OCI-LY7 (cell line): ENCODE data around the gene ADAM12. TPM values are rescaled to one million over a fixed set of nuclear protein-coding genes. Genes with fewer than 3 reads are reported as not detected.

Experiments used
- BruUV-seq: library from RNA; stranded (reverse); fragments of 400-500 nt; replicated peaks from 2 replicates; lab custom pipeline; 2021; lab: Mats Ljungman, UMichigan
- CTCF ChIA-PET: fragments of 300-600 bp; sonication (Branson Sonifier 250); formaldehyde crosslinking; loops from one replicate; lab custom pipeline; 2022; ENCODE audit warnings: antibody characterized with exemption; ENCODE audit not compliant: unreplicated experiment; lab: Charles Lee
- POLR2A ChIA-PET: fragments of 300-600 bp; sonication (Branson Sonifier 250); formaldehyde crosslinking; loops from one replicate; lab custom pipeline; 2022; ENCODE audit warnings: antibody characterized with exemption; lab: Charles Lee
- DNase-seq: peaks from one replicate; pipeline ENCODE4 v3.0.0-alpha.2; 2015; ENCODE audit warnings: low spot score
- H2AFZ ChIP-seq: fragments of 200-600 bp; sonication (generic), shearing (Covaris generic); 2 replicates; pipeline ENCODE4 v1.6.1; 2014; ENCODE audit warnings: mild to moderate bottlenecking, antibody characterized with exemption, low read length, moderate library complexity
- H3K27ac ChIP-seq: fragments of 200-600 bp; sonication (generic); 2 replicates; pipeline ENCODE4 v1.5.1; 2014; ENCODE audit warnings: mixed run types, low read depth, mild to moderate bottlenecking, moderate library complexity, low read length, inconsistent platforms; ENCODE audit not compliant: poor library complexity, severe bottlenecking
- H3K36me3 ChIP-seq: fragments of 200-600 bp; sonication (generic); 2 replicates; pipeline ENCODE4 v1.6.1; 2014; ENCODE audit warnings: mild to moderate bottlenecking, antibody characterized with exemption, low read length, moderate library complexity, mixed read lengths; ENCODE audit not compliant: insufficient read depth
- H3K4me1 ChIP-seq: fragments of 200-600 bp; sonication (generic); 2 replicates; pipeline ENCODE4 v1.5.1; 2014; ENCODE audit warnings: mild to moderate bottlenecking, low read length; ENCODE audit not compliant: insufficient read depth, poor library complexity, severe bottlenecking
- H3K4me2 ChIP-seq: fragments of 200-600 bp; sonication (generic); 2 replicates; pipeline ENCODE4 v1.6.1; 2014; ENCODE audit warnings: mild to moderate bottlenecking, low read length
- H3K4me3 ChIP-seq: fragments of 200-600 bp; sonication (generic); 2 replicates; pipeline ENCODE4 v1.5.1; 2014; ENCODE audit warnings: mild to moderate bottlenecking, low read depth, low read length; ENCODE audit not compliant: poor library complexity, severe bottlenecking
- H3K79me2 ChIP-seq: fragments of 200-600 bp; sonication (generic); 2 replicates; pipeline ENCODE4 v1.6.1; 2016; ENCODE audit warnings: low read depth, mild to moderate bottlenecking, low read length, moderate library complexity, mixed read lengths; ENCODE audit not compliant: insufficient read depth
- H3K9me2 ChIP-seq: fragments of 200-600 bp; sonication (generic); 2 replicates; pipeline ENCODE4 v1.6.1; 2016; ENCODE audit warnings: mild to moderate bottlenecking, low read length, mixed read lengths; ENCODE audit not compliant: insufficient read depth
- H3K9me3 ChIP-seq: fragments of 200-600 bp; sonication (generic); 2 replicates; pipeline ENCODE4 v1.6.1; 2014; ENCODE audit warnings: mild to moderate bottlenecking, mixed run types, low read length, mixed read lengths
- H4K20me1 ChIP-seq: fragments of 200-600 bp; sonication (generic); 2 replicates; pipeline ENCODE4 v1.6.1; 2014; ENCODE audit warnings: mild to moderate bottlenecking, antibody characterized with exemption, low read length, moderate library complexity, mixed read lengths; ENCODE audit not compliant: insufficient read depth
- CTCF ChIP-seq: fragments of 200-600 bp; sonication (generic); conservative IDR thresholded peaks from 2 replicates; pipeline ENCODE4 v1.5.1; 2014; ENCODE audit warnings: mild to moderate bottlenecking, antibody characterized with exemption, low read length, moderate library complexity, mixed read lengths
- EZH2phosphoT487 ChIP-seq: fragments of 200-600 bp; sonication (generic); IDR thresholded peaks from 2 replicates; pipeline ENCODE4 v1.6.1; 2018; ENCODE audit warnings: low read depth, borderline replicate concordance, mild to moderate bottlenecking, mixed run types, antibody characterized with exemption, low read length, moderate library complexity, mixed read lengths
- intact Hi-C: fragments of 100-400 bp; cut with micrococcal nuclease; formaldehyde crosslinking; loops from one replicate; pipeline ENCODE4 v1.10.0; 2022; ENCODE audit not compliant: unreplicated experiment
- total RNA-seq, 2 experiments: library from RNA; depleted of rRNA in 1 of 2; stranded (reverse); fragments of >200 nt in 1 of 2; shearing (Covaris generic) in 1 of 2; gene quantifications; 2 replicates each; pipeline ENCODE4 v1.2.3, GENCODE V29; 2014 to 2022

Gene ADAM12
- total RNA-seq, 2 experiments from 2014 or later: 0.06 TPM; not detected in 1

GRCh38 chr10:126434235-126434634, 46.0 kb upstream of the ADAM12 start:
- TF ChIP-seq EZH2phosphoT487 (no peak), CTCF (no peak)
- H2AFZ ChIP-seq: no peak overlapping the region
- no peaks in the 10 kb centered on the region for H3K36me3 ChIP-seq
- H3K27ac ChIP-seq: no peak overlapping the region
- no peaks in the 10 kb centered on the region for H3K9me3 ChIP-seq
- no peaks in the 10 kb centered on the region for H3K79me2 ChIP-seq
- DNase-seq: no peak
- intact Hi-C loops: no loop called here
- H3K4me3 ChIP-seq: no peak overlapping the region
- no peaks in the 10 kb centered on the region for H3K4me1 ChIP-seq
- no peaks in the 10 kb centered on the region for H3K9me2 ChIP-seq
- H3K4me2 ChIP-seq: no peak overlapping the region
- no peaks in the 10 kb centered on the region for H4K20me1 ChIP-seq
- ChIA-PET CTCF (no interaction called here), POLR2A (no interaction called here)
- no TSS peak for BruUV-seq

- H2AFZ ChIP-seq: no peak overlapping the region
- no TSS peak for BruUV-seq
Observed at GRCh38 chr10:126433351-126433750, 45.1 kb upstream of the ADAM12 start.

More at GRCh38 chr10:126433351-126433750, 45.1 kb upstream of the ADAM12 start:
- Histone ChIP-seq H3K36me3 (no peaks in the 10 kb centered on the region), H3K4me1 (no peaks in the 10 kb centered on the region), H3K9me2 (no peaks in the 10 kb centered on the region), H3K9me3 (no peaks in the 10 kb centered on the region), H3K79me2 (no peaks in the 10 kb centered on the region), H3K4me2 (no peak overlapping the region), H4K20me1 (no peaks in the 10 kb centered on the region), H3K27ac (no peak overlapping the region), H3K4me3 (no peak overlapping the region)
- ChIA-PET POLR2A (no interaction called here), CTCF (no interaction called here)
- TF ChIP-seq CTCF (no peak), EZH2phosphoT487 (no peak)
- intact Hi-C loops: no loop called here
- DNase-seq: no peak
